IgD-negative memory B cell (primary cell): ENCODE measurements around the gene CBX3. TPM values are rescaled to one million over a fixed set of nuclear protein-coding genes. Genes with fewer than 3 reads are reported as not detected.
"Not testable (repeated sequence)": the region's sequence is repeated elsewhere in the genome, so short reads cannot be mapped to it uniquely, and the experiment has no call there.

Experiments used
- H3K27ac Mint-ChIP-seq, 3 donors: one replicate each; pipeline ENCODE4 v1.8.0; 2020 to 2022; ENCODE audit warnings: mild to moderate bottlenecking in 3 of 3, mixed read lengths in 3 of 3, moderate library complexity in 1 of 3
- H3K27me3 Mint-ChIP-seq: one replicate; pipeline ENCODE4 v1.8.0; 2021; ENCODE audit warnings: mixed read lengths
- H3K36me3 Mint-ChIP-seq: one replicate; pipeline ENCODE4 v1.8.0; 2020; ENCODE audit warnings: mild to moderate bottlenecking, mixed read lengths
- H3K4me1 Mint-ChIP-seq, 3 donors: one replicate each; pipeline ENCODE4 v1.8.0; 2020 to 2022; ENCODE audit warnings: mixed read lengths in 3 of 3, mild to moderate bottlenecking in 1 of 3
- H3K4me3 Mint-ChIP-seq, 4 donors: one replicate each; pipeline ENCODE4 v1.8.0; 2020 to 2022; ENCODE audit warnings: mild to moderate bottlenecking in 4 of 4, mixed read lengths in 4 of 4, moderate library complexity in 3 of 4
- H3K9me3 Mint-ChIP-seq, 3 donors: one replicate each; pipeline ENCODE4 v1.8.0; 2020 to 2021; ENCODE audit warnings: mixed read lengths in 3 of 3, mild to moderate bottlenecking in 1 of 3
- polyA plus RNA-seq: library from polyadenylated mRNA; unstranded; fragments of 300-500 nt; fragmentation: Illumina TruSeq; gene quantifications from one replicate; pipeline ENCODE4 v1.2.3, GENCODE V29; 2021

CBX3 gene
- polyA plus RNA-seq: 68.7 TPM

DNA sequence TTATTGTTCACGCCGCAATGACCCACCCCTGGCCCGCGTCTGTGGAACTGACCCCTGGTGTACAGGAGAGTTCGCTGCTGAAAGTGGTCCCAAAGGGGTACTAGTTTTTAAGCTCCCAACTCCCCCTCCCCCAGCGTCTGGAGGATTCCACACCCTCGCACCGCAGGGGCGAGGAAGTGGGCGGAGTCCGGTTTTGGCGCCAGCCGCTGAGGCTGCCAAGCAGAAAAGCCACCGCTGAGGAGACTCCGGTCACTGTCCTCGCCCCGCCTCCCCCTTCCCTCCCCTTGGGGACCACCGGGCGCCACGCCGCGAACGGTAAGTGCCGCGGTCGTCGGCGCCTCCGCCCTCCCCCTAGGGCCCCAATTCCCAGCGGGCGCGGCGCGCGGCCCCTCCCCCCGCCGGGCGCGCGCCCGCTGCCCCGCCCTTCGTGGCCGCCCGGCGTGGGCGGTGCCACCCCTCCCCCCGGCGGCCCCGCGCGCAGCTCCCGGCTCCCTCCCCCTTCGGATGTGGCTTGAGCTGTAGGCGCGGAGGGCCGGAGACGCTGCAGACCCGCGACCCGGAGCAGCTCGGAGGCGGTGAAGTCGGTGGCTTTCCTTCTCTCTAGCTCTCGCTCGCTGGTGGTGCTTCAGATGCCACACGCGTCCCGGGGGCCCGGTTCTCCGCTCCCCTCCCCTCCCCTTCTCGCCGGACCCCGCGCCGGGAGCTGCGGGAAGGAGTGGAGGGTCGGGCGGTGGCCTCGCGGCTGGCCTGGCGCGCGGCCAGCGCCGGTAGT, at the start of gene CBX3:
CBX3 (plus strand) TSS at position 499 of the 772 bp plus-strand sequence. CDS start 1,254 bp downstream, outside the sequence.
- peak within 1 kb of the TSS; percentile 98 to 100 (median 99) for H3K4me3 Mint-ChIP-seq
- peaks cover 15% of the 10 kb centered on the region for H3K36me3 Mint-ChIP-seq
- no peaks in the 10 kb centered on the region for H3K27me3 Mint-ChIP-seq
- H3K9me3 Mint-ChIP-seq: peaks cover 0 to 2% (median 0%) of the 10 kb centered on the region in 3 donors
- peaks cover 37 to 60% (median 38%) of the 10 kb centered on the region in 3 donors for H3K4me1 Mint-ChIP-seq
- H3K27ac Mint-ChIP-seq: peak within 1 kb of the TSS; percentile 99 to 100 (median 100)

- Mint-ChIP-seq H3K4me1 (peaks cover 16 to 43% (median 37%) of the 10 kb centered on the region in 3 donors), H3K27ac (peak within 1 kb of the TSS; percentile 81 to 97 (median 84)), H3K9me3 (no peaks in the 10 kb centered on the region), H3K27me3 (no peaks in the 10 kb centered on the region), H3K36me3 (peaks cover 2% of the 10 kb centered on the region), H3K4me3 (peak within 1 kb of the TSS; percentile 91 to 99 (median 94))
Observed at GRCh38 chr7:26151953-26152781, 49.4 kb upstream of the CBX3 start, which contains the start of gene NFE2L3. TSS of gene NFE2L3 (plus strand) at chr7:26152198. CDS start at chr7:26152499, 301 bp downstream.

GRCh38 chr7:26152782-26153240, 48.7 kb upstream of the CBX3 start:
- Mint-ChIP-seq H3K27ac (peak overlapping the region in 2 of 3 donors; percentile 63 to 80), H3K4me3 (peak overlapping the region; percentile 91 to 96 (median 92)), H3K4me1 (peaks cover 20 to 49% (median 42%) of the 10 kb centered on the region in 3 donors)
- not testable (repeated sequence) for H3K27me3 Mint-ChIP-seq, H3K9me3 Mint-ChIP-seq, H3K36me3 Mint-ChIP-seq

DNA sequence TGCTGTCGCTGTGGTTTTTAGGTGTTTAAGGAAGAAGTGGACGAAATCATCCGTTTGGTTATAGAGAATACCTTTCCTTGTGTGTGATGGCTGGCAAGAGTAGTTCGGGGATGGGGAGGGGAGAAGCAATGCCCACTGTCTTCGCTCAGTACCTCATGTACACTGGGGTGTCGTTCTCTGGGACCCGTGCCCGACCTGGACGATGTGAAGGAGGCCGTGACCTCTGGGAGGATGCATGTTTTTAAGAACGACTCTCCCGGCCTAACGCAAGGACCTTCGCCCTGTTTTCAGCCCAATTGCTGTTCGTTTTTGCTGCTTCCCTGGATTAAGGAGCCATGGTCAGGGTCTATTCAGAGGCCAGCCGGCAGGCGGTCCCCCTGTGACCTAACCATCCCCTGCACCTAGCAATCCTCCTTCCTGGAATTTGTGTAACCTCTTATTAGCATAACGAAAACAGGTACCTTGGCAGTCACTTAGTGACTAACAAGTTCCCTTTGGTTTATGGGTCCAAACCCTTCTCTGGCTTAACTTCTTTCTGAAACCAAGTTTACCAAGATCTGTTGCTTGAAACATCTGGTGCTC, 48.2 kb upstream of the CBX3 start:
- peak overlapping the region; percentile 91 to 96 (median 92) for H3K4me3 Mint-ChIP-seq
- H3K4me1 Mint-ChIP-seq: peaks cover 23 to 53% (median 45%) of the 10 kb centered on the region in 3 donors
- H3K36me3 Mint-ChIP-seq: peaks cover 2% of the 10 kb centered on the region

DNA sequence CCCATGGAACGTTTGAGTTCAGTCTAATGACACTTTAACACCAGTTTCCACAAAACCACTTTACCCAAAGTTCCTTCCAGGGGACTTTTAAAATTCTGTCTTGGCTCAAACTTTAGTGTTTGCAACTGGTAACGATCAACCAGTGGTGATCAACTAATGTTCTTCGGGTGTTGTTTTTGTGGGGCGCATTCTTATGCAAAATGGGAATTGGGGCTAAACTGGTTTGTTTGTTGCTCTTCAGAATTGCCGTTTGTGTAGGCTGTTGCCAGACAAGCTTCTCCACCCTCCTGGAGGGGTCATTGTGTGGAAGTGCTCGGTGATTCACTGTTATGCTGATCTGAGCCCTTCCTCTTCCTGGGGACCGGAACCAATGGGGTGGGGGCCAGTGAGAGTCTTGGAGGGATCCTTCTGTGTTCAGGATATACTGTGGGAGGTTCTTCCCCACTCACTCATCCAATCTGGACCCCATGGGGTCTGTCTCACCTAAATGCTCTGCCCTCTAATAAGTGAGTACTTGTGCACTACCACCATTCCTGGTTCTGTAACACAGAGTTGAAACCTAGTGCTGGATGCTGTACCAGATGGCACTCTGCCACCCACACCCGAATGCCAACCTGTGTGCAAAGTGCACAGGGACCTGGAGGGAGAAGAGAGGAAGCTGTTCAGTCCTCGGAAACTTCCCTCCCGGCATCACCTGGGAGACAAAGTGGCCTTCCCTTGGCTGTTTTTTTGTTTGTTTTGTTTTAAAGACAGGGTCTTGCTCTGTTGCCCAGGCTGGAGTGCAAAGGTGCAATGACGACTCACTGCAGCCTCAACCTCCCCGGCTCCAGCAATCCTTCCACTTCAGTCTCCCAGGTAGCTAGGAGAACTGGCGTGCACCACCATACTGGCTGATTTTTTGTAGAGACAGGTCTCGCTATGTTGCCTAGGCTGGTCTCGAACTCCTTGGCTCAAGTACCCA, 47.4 kb upstream of the CBX3 start:
- Mint-ChIP-seq H3K4me3 (peak overlapping the region; percentile 91 to 96 (median 92)), H3K9me3 (no peaks in the 10 kb centered on the region), H3K4me1 (peaks cover 25 to 60% (median 48%) of the 10 kb centered on the region in 3 donors), H3K27ac (peak overlapping the region; percentile 62 to 80 (median 63)), H3K36me3 (peaks cover 2% of the 10 kb centered on the region), H3K27me3 (no peaks in the 10 kb centered on the region)

More for the DNA sequence above, 48.2 kb upstream of the CBX3 start:
- Mint-ChIP-seq H3K27me3 (no peaks in the 10 kb centered on the region), H3K27ac (peak overlapping the region; percentile 62 to 80 (median 63)), H3K9me3 (no peaks in the 10 kb centered on the region)

- Mint-ChIP-seq H3K4me3 (peak overlapping the region; percentile 86 to 95 (median 92)), H3K27me3 (no peaks in the 10 kb centered on the region), H3K4me1 (peaks cover 26 to 64% (median 52%) of the 10 kb centered on the region in 3 donors), H3K9me3 (no peaks in the 10 kb centered on the region), H3K27ac (peak overlapping the region; percentile 67 to 95 (median 93)), H3K36me3 (no peaks in the 10 kb centered on the region)
Observed at GRCh38 chr7:26155531-26156375, 45.8 kb upstream of the CBX3 start.

GRCh38 chr7:26156451-26157420, 44.8 kb upstream of the CBX3 start:
- Mint-ChIP-seq H3K4me3 (peak overlapping the region; percentile 86 to 95 (median 92)), H3K4me1 (peaks cover 23 to 56% (median 44%) of the 10 kb centered on the region in 3 donors), H3K9me3 (no peaks in the 10 kb centered on the region)

DNA sequence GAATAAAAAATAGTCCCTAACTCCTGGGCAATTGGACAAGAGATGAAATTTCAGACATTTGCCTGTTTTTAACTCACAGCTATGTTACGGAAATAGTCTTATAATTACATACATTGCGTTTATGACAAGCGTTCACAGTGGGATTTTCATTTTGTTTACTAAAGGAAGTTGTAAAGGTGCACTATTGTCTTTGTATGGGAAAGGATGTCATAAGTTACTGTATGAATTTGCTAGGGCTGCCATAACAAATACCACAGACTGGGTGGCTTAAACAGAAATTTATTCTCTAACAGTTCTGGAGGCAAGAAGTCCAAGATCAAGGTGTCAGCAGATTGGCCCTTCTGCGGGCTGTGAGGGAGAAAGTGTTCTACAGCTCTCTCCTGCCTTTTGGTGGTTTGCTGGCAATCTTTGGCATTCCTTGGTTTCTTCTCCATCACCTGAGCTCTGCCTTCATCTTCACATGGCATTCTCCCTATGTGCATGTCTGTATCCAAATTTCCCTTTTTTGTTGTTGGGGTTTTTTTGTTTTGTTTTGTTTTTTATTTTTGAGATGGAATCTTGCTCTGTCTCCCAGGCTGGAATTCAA, 43.9 kb upstream of the CBX3 start:
- H3K4me3 Mint-ChIP-seq: peak overlapping the region; percentile 86 to 95 (median 92)
- H3K36me3 Mint-ChIP-seq: no peaks in the 10 kb centered on the region
- H3K4me1 Mint-ChIP-seq: peaks cover 21 to 54% (median 43%) of the 10 kb centered on the region in 3 donors
- peak overlapping the region in 1 of 3 donors; percentile 67 for H3K27ac Mint-ChIP-seq
- H3K27me3 Mint-ChIP-seq: no peaks in the 10 kb centered on the region
- H3K9me3 Mint-ChIP-seq: no peaks in the 10 kb centered on the region

More at GRCh38 chr7:26156451-26157420, 44.8 kb upstream of the CBX3 start:
- Mint-ChIP-seq H3K27me3 (no peaks in the 10 kb centered on the region), H3K27ac (peak overlapping the region; percentile 67 to 95 (median 95)), H3K36me3 (no peaks in the 10 kb centered on the region)

DNA sequence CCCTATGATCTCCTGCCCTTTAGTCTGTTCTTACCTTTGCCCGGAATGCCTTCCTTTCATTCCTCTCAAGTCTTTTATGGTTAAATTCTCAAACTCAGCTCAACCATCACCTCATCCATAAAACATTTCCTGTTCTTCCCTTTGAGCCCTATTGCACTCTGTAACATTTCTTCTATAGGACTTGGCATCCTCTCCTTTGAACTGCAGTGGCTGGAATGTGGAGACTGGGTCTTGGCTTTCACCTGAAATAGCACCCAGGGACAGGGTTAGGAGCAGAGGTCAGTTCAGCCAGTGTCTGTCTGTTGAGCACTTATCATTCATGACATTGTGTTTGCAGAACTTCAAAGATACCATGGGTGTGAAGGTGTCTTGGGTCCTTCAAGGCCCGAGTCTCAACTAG, 42.3 kb upstream of the CBX3 start:
- Mint-ChIP-seq H3K27ac (peak overlapping the region in 1 of 3 donors; percentile 51), H3K36me3 (no peaks in the 10 kb centered on the region), H3K9me3 (no peaks in the 10 kb centered on the region), H3K27me3 (no peaks in the 10 kb centered on the region), H3K4me1 (peaks cover 16 to 42% (median 30%) of the 10 kb centered on the region in 3 donors), H3K4me3 (peak overlapping the region in 1 of 4 donors; percentile 22)

GRCh38 chr7:26160896-26161295, 40.6 kb upstream of the CBX3 start:
- Mint-ChIP-seq H3K4me3 (no peak overlapping the region), H3K27ac (peak overlapping the region in 1 of 3 donors; percentile 52)

DNA sequence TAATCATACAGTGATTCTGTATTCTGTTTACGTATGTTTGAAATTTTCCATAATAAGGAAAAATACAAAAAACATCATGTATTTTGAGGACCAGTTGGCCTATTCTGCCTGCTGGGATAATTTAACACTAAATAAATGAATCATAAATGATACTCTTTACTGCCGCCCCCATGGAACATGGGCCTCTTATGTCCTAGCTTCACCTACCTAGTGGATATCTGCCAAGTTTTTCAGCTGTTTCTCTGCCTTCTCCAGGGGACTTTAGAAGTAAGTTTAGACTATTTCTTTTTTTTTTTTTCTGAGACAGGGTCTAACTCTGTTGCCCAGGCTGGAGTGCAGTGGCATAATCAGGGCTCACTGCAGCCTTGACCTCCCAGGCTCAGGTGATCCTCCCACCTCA, 39.1 kb upstream of the CBX3 start:
- Mint-ChIP-seq H3K27me3 (no peaks in the 10 kb centered on the region), H3K4me1 (peaks cover 15 to 30% (median 21%) of the 10 kb centered on the region in 3 donors), H3K27ac (no peak overlapping the region), H3K9me3 (no peaks in the 10 kb centered on the region), H3K36me3 (peaks cover under 1% of the 10 kb centered on the region), H3K4me3 (no peak overlapping the region)

More at GRCh38 chr7:26160896-26161295, 40.6 kb upstream of the CBX3 start:
- H3K36me3 Mint-ChIP-seq: no peaks in the 10 kb centered on the region
- H3K27me3 Mint-ChIP-seq: no peaks in the 10 kb centered on the region
- H3K9me3 Mint-ChIP-seq: no peaks in the 10 kb centered on the region
- peaks cover 11 to 29% (median 27%) of the 10 kb centered on the region in 3 donors for H3K4me1 Mint-ChIP-seq

DNA sequence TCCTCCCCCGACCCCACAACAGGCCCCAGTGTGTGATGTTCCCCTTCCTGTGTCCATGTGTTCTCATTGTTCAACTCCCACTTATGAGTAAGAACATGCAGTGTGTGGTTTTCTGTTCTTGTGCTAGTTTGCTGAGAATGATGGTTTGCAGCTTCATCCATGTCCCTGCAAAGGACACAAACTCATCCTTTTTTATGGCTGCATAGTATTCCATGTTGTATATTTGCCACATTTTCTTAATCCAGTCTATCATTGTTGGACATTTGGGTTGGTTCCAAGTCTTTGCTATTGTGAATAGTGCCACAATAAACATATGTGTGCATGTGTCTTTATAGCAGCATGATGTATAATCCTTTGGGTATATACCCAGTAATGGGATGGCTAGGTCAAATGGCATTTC, 37.7 kb upstream of the CBX3 start:
- not testable (repeated sequence) for H3K27me3 Mint-ChIP-seq, H3K36me3 Mint-ChIP-seq, H3K27ac Mint-ChIP-seq

More for the DNA sequence above, 37.7 kb upstream of the CBX3 start:
- H3K4me1 Mint-ChIP-seq: peaks cover 12 to 20% (median 16%) of the 10 kb centered on the region in 3 donors
- not testable (repeated sequence) for H3K9me3 Mint-ChIP-seq, H3K4me3 Mint-ChIP-seq
